B cell (primary cell): ENCODE data around the gene LDB3. TPM values are rescaled to one million over a fixed set of nuclear protein-coding genes. Genes with fewer than 3 reads are reported as not detected.

Experiments used
- ATAC-seq: fragments of 200-7000 bp; cut with Tn5 transposase; one replicate; pipeline ENCODE4 v1.10.0; 2021; ENCODE audit warnings: low read depth, mild to moderate bottlenecking, moderate number of reproducible peaks, moderate library complexity
- CTCF ChIA-PET: fragments of 350-600 bp; sonication (Branson Sonifier 250); formaldehyde crosslinking; loops from one replicate; lab custom pipeline; 2021; ENCODE audit warnings: antibody characterized with exemption, inconsistent platforms; lab: Charles Lee
- POLR2A ChIA-PET: fragments of 350-600 bp; sonication (Branson Sonifier 250); formaldehyde crosslinking; loops from one replicate; lab custom pipeline; 2021; ENCODE audit warnings: antibody characterized with exemption; lab: Charles Lee
- DNase-seq: peaks from one replicate; pipeline ENCODE4 v3.0.0; 2013
- H2AFZ ChIP-seq: 2 replicates; pipeline ENCODE4 v1.6.1; 2012; ENCODE audit warnings: mild to moderate bottlenecking, low read depth, low read length; ENCODE audit not compliant: insufficient read depth, poor library complexity, severe bottlenecking
- H3K27ac ChIP-seq, 2 donors: 1 replicate in 1 of 2; 2 replicates in 1 of 2; pipeline ENCODE4 v1.5.1; 2012 to 2013; ENCODE audit warnings: low read length in 2 of 2, mild to moderate bottlenecking in 2 of 2, moderate library complexity in 1 of 2
- H3K27me3 ChIP-seq, 4 experiments: fragments of 200-600 bp in 1 of 4; sonication (generic) in 1 of 4; replicated peaks in 1 of 4; 1 replicate in 2 of 4; 2 replicates in 2 of 4; pipeline versions ENCODE4 v1.6.1 to v1.7.0; 2013 to 2016; ENCODE audit warnings: low read length in 3 of 4, mild to moderate bottlenecking in 2 of 4, mixed read lengths in 1 of 4, moderate library complexity in 1 of 4; ENCODE audit not compliant: insufficient read depth in 4 of 4, control insufficient read depth in 3 of 4; ENCODE audit errors: control extremely low read depth in 1 of 4
- H3K36me3 ChIP-seq, 2 experiments: replicated peaks in 1 of 2; 1 replicate in 1 of 2; 2 replicates in 1 of 2; pipeline versions ENCODE4 v1.6.1 to v1.7.1; 2013; ENCODE audit warnings: low read length in 1 of 2; ENCODE audit not compliant: insufficient read depth in 2 of 2, control insufficient read depth in 1 of 2; ENCODE audit errors: control extremely low read depth in 1 of 2, extremely low read depth in 1 of 2
- H3K4me1 ChIP-seq, 2 donors: fragments of 200-600 bp in 1 of 2; sonication (generic) in 1 of 2; 1 replicate in 1 of 2; 2 replicates in 1 of 2; pipeline versions ENCODE4 v1.5.1 to v1.6.1; 2013 to 2017; ENCODE audit warnings: low read length in 2 of 2; ENCODE audit not compliant: control insufficient read depth in 2 of 2, insufficient read depth in 2 of 2
- H3K4me2 ChIP-seq: replicated peaks from 2 replicates; pipeline ENCODE3; 2012; ENCODE audit warnings: mild to moderate bottlenecking, low read depth, low read length; ENCODE audit not compliant: poor library complexity, severe bottlenecking
- H3K4me3 ChIP-seq, 5 experiments: fragments of 200-600 bp in 1 of 5; sonication (generic) in 1 of 5; 1 replicate in 3 of 5; 2 replicates in 2 of 5; pipeline versions ENCODE4 v1.5.1 to v1.7.0; 2011 to 2016; ENCODE audit warnings: low read length in 4 of 5, mild to moderate bottlenecking in 4 of 5, low read depth in 2 of 5, control low read depth in 1 of 5, moderate library complexity in 1 of 5; ENCODE audit not compliant: insufficient read depth in 1 of 5; ENCODE audit errors: control extremely low read depth in 1 of 5, extremely low read depth in 1 of 5
- H3K79me2 ChIP-seq: fragments of 200-600 bp; sonication (generic); one replicate; pipeline ENCODE4 v1.6.0; 2016; ENCODE audit warnings: low read length; ENCODE audit not compliant: control insufficient read depth, insufficient read depth
- H3K9ac ChIP-seq: fragments of 200-600 bp; sonication (generic); 2 replicates; pipeline ENCODE4 v1.6.1; 2017; ENCODE audit warnings: mild to moderate bottlenecking, low read length, moderate library complexity
- H3K9me3 ChIP-seq, 3 donors: one replicate each; pipeline versions ENCODE4 v1.6.1 to v1.7.1; 2013; ENCODE audit warnings: low read length in 2 of 3; ENCODE audit not compliant: control insufficient read depth in 2 of 3, insufficient read depth in 1 of 3; ENCODE audit errors: control extremely low read depth in 1 of 3
- H4K20me1 ChIP-seq: 2 replicates; pipeline ENCODE4 v1.6.0; 2012; ENCODE audit warnings: mild to moderate bottlenecking, low read length; ENCODE audit not compliant: insufficient read depth, control insufficient read depth, poor library complexity, severe bottlenecking
- H3K27ac Mint-ChIP-seq: one replicate; pipeline ENCODE4 v1.8.0; 2021; ENCODE audit warnings: mixed read lengths
- H3K27me3 Mint-ChIP-seq: one replicate; pipeline ENCODE4 v1.8.0; 2021; ENCODE audit warnings: mixed read lengths
- H3K4me1 Mint-ChIP-seq: one replicate; pipeline ENCODE4 v1.8.0; 2021; ENCODE audit warnings: mixed read lengths
- H3K4me3 Mint-ChIP-seq: one replicate; pipeline ENCODE4 v1.8.0; 2021; ENCODE audit warnings: mixed read lengths
- H3K9me3 Mint-ChIP-seq: one replicate; pipeline ENCODE4 v1.8.0; 2022; ENCODE audit warnings: mixed read lengths; ENCODE audit not compliant: insufficient read depth
- CTCF ChIP-seq: fragments of 200-600 bp; IDR thresholded peaks from one replicate; pipeline ENCODE4 v1.8.0; 2022; ENCODE audit warnings: antibody characterized with exemption, mild to moderate bottlenecking
- EZH2 ChIP-seq: IDR thresholded peaks from 2 replicates; pipeline ENCODE4 v1.6.1; 2012; ENCODE audit warnings: borderline replicate concordance, low read depth, mild to moderate bottlenecking, moderate library complexity, low read length; ENCODE audit not compliant: insufficient read depth, poor library complexity, severe bottlenecking
- WGBS: methylation state at CpG from one replicate; pipeline ENCODE4 v1.1.5; 2013; ENCODE audit warnings: missing lambda C conversion rate; ENCODE audit not compliant: insufficient coverage; 5-methylcytosine and 5-hydroxymethylcytosine counted together
- intact Hi-C: fragments of 100-400 bp; cut with micrococcal nuclease; formaldehyde crosslinking; loops from one replicate; pipeline ENCODE4 v1.10.0; 2022
- polyA plus RNA-seq: library from polyadenylated mRNA; depleted of rRNA; stranded (reverse); fragments of >200 nt; gene quantifications from 2 replicates; pipeline ENCODE4 v1.2.3, GENCODE V29; 2012
- total RNA-seq, 2 donors: library from RNA; stranded (reverse); fragments of 120-200 nt in 1 of 2; gene quantifications; 1 replicate in 1 of 2; 2 replicates in 1 of 2; pipeline versions ENCODE4 v1.2.3 to v1.2.4, GENCODE V29; 2013 to 2022

Gene LDB3
- total and polyA plus RNA-seq, 2 donors (not counting 1 experiment from before 2014, with no cell fraction given): 0.01 to 0.07 TPM

DNA sequence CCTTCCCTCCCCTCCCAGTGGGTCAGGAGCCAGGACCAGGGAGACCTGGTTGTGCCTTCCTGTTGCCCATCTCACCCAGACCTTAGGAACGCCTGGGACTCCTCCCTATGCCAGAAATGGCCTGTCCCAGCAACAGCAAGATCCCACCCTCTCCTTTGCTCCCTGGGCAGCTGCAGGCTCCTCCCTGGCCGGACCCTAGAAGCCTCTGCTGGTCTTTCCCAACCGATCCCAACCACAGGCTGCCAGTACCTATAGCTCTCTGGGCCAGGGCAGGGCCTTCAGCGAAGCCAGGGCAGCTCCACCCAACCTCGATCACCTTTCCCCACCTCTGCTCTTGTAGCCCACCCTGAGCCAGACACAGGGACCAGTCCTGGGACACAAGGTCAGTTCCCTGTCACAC, 21.9 kb downstream of the LDB3 start:
- ATAC-seq (no peak), DNase-seq (no peak)
- Mint-ChIP-seq H3K27me3 (peaks cover 10% of the 10 kb centered on the region), H3K27ac (peak overlapping the region; percentile 37), H3K4me1 (peaks cover 5% of the 10 kb centered on the region), H3K9me3 (no peaks in the 10 kb centered on the region), H3K4me3 (no peak overlapping the region)
- TF ChIP-seq EZH2: no peak
- TF ChIP-seq CTCF: no peak
- Histone ChIP-seq H3K9ac (no peak overlapping the region), H3K4me2 (no peak overlapping the region), H3K27me3 (peaks cover 0 to 6% (median 0%) of the 10 kb centered on the region in 4 experiments), H3K36me3 (no peaks in the 10 kb centered on the region), H4K20me1 (no peaks in the 10 kb centered on the region), H3K79me2 (no peaks in the 10 kb centered on the region), H3K4me3 (no peak overlapping the region), H2AFZ (no peak overlapping the region), H3K9me3 (no peaks in the 10 kb centered on the region), H3K27ac (no peak overlapping the region), H3K4me1 (peaks cover 5 to 6% of the 10 kb centered on the region in 2 donors)
- ChIA-PET CTCF (interaction anchor here (1.0 to 3.8 kb wide), 4 partner anchors 10 to 242 kb away, joined by 3 to 32 read pairs (median 4); no protein-coding TSS in a partner anchor), POLR2A (no interaction called here)
- intact Hi-C loops: no loop called here
- WGBS: 87% methylated on average over 5 of the region's 5 CpGs

- H3K4me1 ChIP-seq: peaks cover 5 to 6% of the 10 kb centered on the region in 2 donors
- no peak overlapping the region for H3K4me2 ChIP-seq
- WGBS: 83% methylated on average over 3 of the region's 3 CpGs
- no peaks in the 10 kb centered on the region for H3K9me3 ChIP-seq
- Mint-ChIP-seq H3K4me3 (no peak overlapping the region), H3K9me3 (no peaks in the 10 kb centered on the region), H3K4me1 (peaks cover 5% of the 10 kb centered on the region), H3K27ac (peak overlapping the region; percentile 37), H3K27me3 (peaks cover 7% of the 10 kb centered on the region)
- H3K36me3 ChIP-seq: no peaks in the 10 kb centered on the region
- H3K27ac ChIP-seq: no peak overlapping the region
- no peak overlapping the region for H3K9ac ChIP-seq
- no peak overlapping the region for H2AFZ ChIP-seq
- DNase-seq: no peak
- ATAC-seq: no peak
- H3K27me3 ChIP-seq: peaks cover 0 to 6% (median 0%) of the 10 kb centered on the region in 4 experiments
- TF ChIP-seq EZH2: no peak
- intact Hi-C loops: no loop called here
- H4K20me1 ChIP-seq: no peaks in the 10 kb centered on the region
- H3K79me2 ChIP-seq: no peaks in the 10 kb centered on the region
- CTCF ChIA-PET: interaction anchor here (0.6 to 1.4 kb wide), 4 partner anchors 10 to 302 kb away, joined by 3 to 4 read pairs (median 4); no protein-coding TSS in a partner anchor
- POLR2A ChIA-PET: no interaction called here
- no peak overlapping the region for H3K4me3 ChIP-seq
These were observed 22.4 kb downstream of the LDB3 start for GRCh38 chr10:86690657-86691084.
